AG10803 (cell line): ENCODE results near the gene PODNL1.

ENCODE experiments used
- DNase-seq: peaks from one replicate; pipeline ENCODE4 v3.0.0; 2010; ENCODE audit warnings: low read depth
- H3K4me3 ChIP-seq: 2 replicates; pipeline ENCODE4 v1.5.1; 2011; ENCODE audit warnings: mild to moderate bottlenecking, low read length, control low read depth
- CTCF ChIP-seq: conservative IDR thresholded peaks from 2 replicates; pipeline ENCODE4 v1.5.1; 2011; ENCODE audit warnings: mild to moderate bottlenecking, low read length, control low read depth, inconsistent platforms

Gene PODNL1

DNA sequence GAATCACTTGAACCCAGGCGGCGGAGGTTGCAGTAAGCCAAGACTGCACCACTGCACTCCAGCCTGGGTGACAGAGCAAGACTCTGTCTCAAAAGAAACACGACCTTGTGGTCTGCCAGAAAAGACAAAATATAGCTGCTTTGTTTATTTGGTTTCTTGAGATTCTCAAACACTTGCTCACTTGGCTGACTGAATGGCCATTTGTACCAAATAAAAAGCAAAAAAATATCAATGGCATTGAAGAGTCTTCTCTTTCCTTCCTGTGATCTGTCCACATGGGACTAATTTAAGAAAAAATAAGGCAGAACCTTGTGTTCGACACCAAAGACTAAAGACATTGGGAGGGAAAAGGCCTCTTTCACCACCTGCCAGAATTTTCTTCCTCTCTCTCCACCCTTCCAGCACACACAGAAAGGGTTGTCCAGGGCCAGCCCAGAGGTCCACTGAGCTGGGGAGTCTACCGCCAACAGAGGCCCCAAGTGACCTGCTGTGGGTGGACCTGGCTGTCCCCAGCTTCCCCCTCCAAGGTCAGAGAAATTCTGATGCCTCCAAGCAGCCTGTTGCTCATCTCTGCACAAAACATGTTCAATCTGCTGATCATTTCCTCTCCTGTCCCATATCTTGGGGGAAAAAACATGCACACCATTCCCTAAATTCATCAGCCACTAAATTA, 38.2 kb downstream of the PODNL1 start:
- TF ChIP-seq CTCF = no peak
- peak; percentile 9 for DNase-seq

DNA sequence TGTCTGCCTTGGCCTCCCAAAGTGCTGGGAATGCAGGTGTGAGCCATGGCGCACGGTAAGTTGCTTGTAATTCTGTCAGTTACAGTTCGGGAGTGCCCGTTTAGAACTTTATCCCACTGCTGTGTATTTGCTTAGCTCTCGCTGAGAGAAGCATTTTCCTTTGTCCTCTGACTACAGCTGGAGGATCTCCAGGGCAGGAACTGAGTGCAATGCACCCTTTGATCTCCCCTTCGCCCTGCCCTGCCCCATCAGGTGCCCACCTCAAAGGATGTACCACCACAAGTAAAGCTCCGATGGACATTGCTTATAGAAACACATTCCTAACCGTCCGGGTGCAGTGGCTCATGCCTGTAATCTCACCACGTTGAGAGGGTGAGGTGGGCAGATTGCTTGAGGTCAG, 38.8 kb downstream of the PODNL1 start:
- no peak overlapping the region for H3K4me3 ChIP-seq
- TF ChIP-seq CTCF = no peak
- DNase-seq = no peak

More for the DNA sequence above, 38.2 kb downstream of the PODNL1 start:
- H3K4me3 ChIP-seq = no peak overlapping the region

- no peak for DNase-seq
- TF ChIP-seq CTCF = no peak
Measured at GRCh38 chr19:13896227-13896626, 42.0 kb downstream of the PODNL1 start.

DNA sequence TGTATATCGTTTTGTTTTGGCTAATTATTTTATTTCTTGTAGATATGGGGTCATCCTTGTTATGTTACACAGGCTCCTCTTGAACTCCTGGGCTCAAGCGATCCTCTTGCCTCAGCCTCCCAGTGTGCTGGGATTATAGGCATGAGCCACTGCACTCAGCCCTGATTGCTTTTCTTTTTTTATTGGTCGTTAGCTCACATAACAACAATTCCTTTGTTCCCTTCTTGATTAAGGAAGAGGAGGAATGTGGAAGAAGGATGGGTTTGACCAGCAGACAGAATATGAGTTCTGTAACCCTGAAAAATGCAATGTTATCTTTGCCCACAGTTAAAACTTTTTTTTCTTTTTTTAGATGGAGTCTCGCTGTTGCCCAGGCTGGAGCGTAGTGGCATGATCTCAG, 43.7 kb downstream of the PODNL1 start:
- no peak for DNase-seq
- no peak overlapping the region for H3K4me3 ChIP-seq
- TF ChIP-seq CTCF = no peak

More at GRCh38 chr19:13896227-13896626, 42.0 kb downstream of the PODNL1 start:
- no peak overlapping the region for H3K4me3 ChIP-seq

GRCh38 chr19:13892870-13893269, 45.3 kb downstream of the PODNL1 start:
- TF ChIP-seq CTCF = no peak
- DNase-seq = no peak
- no peak overlapping the region for H3K4me3 ChIP-seq

DNA sequence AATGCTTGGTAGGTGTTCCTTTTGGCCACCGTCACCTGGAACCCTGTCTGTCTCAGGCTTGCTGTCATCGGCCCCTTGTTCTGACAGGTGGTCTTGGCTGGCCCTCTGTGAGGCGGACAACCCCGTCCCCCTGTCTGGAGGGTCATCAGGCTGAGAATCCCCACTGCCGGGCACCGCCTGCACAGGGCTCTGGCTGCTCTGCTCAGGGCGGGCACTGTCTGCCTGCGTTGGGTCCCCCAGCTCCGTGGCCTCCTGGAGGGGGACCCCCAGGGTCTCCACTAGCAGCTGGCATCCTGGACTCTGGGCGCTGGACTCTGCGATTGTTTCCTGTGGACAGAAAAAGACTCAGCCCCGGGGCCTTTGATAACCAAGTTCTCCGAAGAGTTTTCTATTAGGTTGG, 48.1 kb downstream of the PODNL1 start:
- H3K4me3 ChIP-seq = no peak overlapping the region
- no peak for TF ChIP-seq CTCF
- no peak for DNase-seq

DNA sequence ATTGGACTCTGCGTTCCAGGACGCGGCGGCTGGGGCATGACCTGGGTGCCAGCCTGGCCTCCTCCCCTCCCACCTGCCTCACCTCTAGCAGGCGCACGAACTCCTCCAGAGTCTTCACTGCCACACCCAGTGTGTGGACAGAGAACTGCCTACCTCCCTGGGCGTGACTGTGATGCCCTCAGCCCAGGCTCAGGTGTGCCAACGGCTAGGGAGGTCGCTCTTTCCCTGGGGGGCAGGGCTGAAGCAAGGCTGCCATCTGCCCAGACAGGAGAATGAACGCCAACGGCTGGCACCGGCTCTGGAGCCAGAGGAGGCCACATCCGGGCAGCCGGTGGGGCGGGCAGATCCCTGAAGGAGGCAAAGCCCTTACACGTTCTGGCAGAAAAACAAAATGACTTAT, 49.9 kb downstream of the PODNL1 start:
- DNase-seq = no peak
- H3K4me3 ChIP-seq = no peak overlapping the region
- no peak for TF ChIP-seq CTCF
